NOMO-1 treated with dmso at 0.1 percent for 144 hours (cell line): ENCODE measurements around the gene ADGRD1.

Source experiments
- DNase-seq: peaks from one replicate; lab custom pipeline; 2025; ENCODE audit not compliant: unreplicated experiment; lab: John Stamatoyannopoulos, UW

ADGRD1 gene

GRCh38 chr12:131085816-131086591 is 132.3 kb downstream of the ADGRD1 start:
- no peak for DNase-seq

- no peak for DNase-seq
Observed at GRCh38 chr12:131087302-131087818, 133.7 kb downstream of the ADGRD1 start.

- no peak for DNase-seq
Observed at GRCh38 chr12:131087991-131088700, 134.4 kb downstream of the ADGRD1 start.

- no peak for DNase-seq
Observed at GRCh38 chr12:131088701-131089530, 135.2 kb downstream of the ADGRD1 start.

- DNase-seq = no peak
Observed at GRCh38 chr12:131089531-131090273, 136.0 kb downstream of the ADGRD1 start.

GRCh38 chr12:131090274-131091210 is 136.8 kb downstream of the ADGRD1 start:
- DNase-seq = no peak

GRCh38 chr12:131091413-131091975 is 137.8 kb downstream of the ADGRD1 start:
- DNase-seq = no peak

- no peak for DNase-seq
Observed at GRCh38 chr12:131091976-131092691, 138.4 kb downstream of the ADGRD1 start.

GRCh38 chr12:131092901-131093603 is 139.3 kb downstream of the ADGRD1 start:
- peak; percentile 83 for DNase-seq

GRCh38 chr12:131093604-131093955 is 139.9 kb downstream of the ADGRD1 start:
- no peak for DNase-seq

- DNase-seq = no peak
Observed at GRCh38 chr12:131093971-131094830, 140.5 kb downstream of the ADGRD1 start.

GRCh38 chr12:131094831-131095805 is 141.4 kb downstream of the ADGRD1 start:
- DNase-seq = no peak

- no peak for DNase-seq
Observed at GRCh38 chr12:131095826-131096680, 142.3 kb downstream of the ADGRD1 start.

GRCh38 chr12:131096681-131097181 is 143.0 kb downstream of the ADGRD1 start:
- no peak for DNase-seq
